Measurements from ENCODE around the gene TERT.

- TF ChIP-seq, protein P1, sequence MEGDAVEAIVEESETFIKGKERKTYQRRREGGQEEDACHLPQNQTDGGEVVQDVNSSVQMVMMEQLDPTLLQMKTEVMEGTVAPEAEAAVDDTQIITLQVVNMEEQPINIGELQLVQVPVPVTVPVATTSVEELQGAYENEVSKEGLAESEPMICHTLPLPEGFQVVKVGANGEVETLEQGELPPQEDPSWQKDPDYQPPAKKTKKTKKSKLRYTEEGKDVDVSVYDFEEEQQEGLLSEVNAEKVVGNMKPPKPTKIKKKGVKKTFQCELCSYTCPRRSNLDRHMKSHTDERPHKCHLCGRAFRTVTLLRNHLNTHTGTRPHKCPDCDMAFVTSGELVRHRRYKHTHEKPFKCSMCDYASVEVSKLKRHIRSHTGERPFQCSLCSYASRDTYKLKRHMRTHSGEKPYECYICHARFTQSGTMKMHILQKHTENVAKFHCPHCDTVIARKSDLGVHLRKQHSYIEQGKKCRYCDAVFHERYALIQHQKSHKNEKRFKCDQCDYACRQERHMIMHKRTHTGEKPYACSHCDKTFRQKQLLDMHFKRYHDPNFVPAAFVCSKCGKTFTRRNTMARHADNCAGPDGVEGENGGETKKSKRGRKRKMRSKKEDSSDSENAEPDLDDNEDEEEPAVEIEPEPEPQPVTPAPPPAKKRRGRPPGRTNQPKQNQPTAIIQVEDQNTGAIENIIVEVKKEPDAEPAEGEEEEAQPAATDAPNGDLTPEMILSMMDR (IDR thresholded peaks at IDR 0.05; ENCODE audit: poor library complexity): no peak
- no peak for TF ChIP-seq EZH2 (IDR thresholded peaks at IDR 0.05; ENCODE audit: borderline replicate concordance)
Measured at GRCh38 chr5:1247811-1248210, 47.1 kb downstream of the TERT start.

Data from hepatocyte (in vitro differentiated cells).